HG03432 (cell line): ENCODE results near the gene STXBP5.

Experiments
- ATAC-seq: cut with Tn5 transposase; IDR thresholded peaks from one replicate; pipeline ENCODE4 v1.9.1; 2021; ENCODE audit warnings: mild to moderate bottlenecking, moderate library complexity; ENCODE audit not compliant: unreplicated experiment

The STXBP5 gene

DNA sequence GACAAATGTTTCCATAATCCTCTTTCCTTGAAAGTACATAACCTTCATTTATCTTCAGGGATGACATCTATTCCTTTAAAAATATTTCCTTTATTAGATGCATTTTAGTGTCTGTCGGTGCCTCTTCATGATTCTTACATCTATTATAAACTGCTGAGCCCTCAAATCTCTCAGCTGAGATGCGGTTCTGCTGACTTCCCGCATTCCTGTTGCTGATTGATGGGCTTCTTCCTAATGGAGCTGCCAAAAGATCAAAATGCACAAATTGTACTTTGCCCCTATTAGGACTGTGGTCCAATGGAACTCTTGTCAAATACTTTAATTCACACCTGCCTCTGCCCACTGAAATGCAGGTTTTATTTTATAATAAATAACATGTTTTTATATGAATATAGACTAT is 225.6 kb downstream of the STXBP5 start:
- ATAC-seq = no peak

- no peak for ATAC-seq
Observed at GRCh38 chr6:147430811-147431210, 226.6 kb downstream of the STXBP5 start.

- ATAC-seq = no peak
Observed at GRCh38 chr6:147434076-147434475, 229.9 kb downstream of the STXBP5 start.

GRCh38 chr6:147434516-147434915 is 230.3 kb downstream of the STXBP5 start:
- ATAC-seq = no peak

- ATAC-seq = no peak
Observed at GRCh38 chr6:147437615-147438014, 233.4 kb downstream of the STXBP5 start.

- ATAC-seq = peak; percentile 67
Observed at GRCh38 chr6:147438758-147439528, 234.7 kb downstream of the STXBP5 start.
